IMR-90 (cell line): ENCODE results near the gene AREL1. TPM values are rescaled to one million over a fixed set of nuclear protein-coding genes. Genes with fewer than 3 reads are reported as not detected.

Experiments used
- ATAC-seq: fragments of 200-7000 bp; cut with Tn5 transposase; 2 replicates; pipeline ENCODE4 v1.9.1; 2020; ENCODE audit warnings: low read depth, mild to moderate bottlenecking, moderate library complexity
- BruUV-seq: library from RNA; stranded (reverse); fragments of 400-500 nt; replicated peaks from 2 replicates; lab custom pipeline; 2021; lab: Mats Ljungman, UMichigan
- CTCF ChIA-PET: fragments of 300-600 bp; formaldehyde crosslinking; extraction: SDS; loops from one replicate; lab custom pipeline; 2021; ENCODE audit warnings: antibody characterized with exemption; lab: Yijun Ruan, JAX
- POLR2A ChIA-PET: fragments of 300-600 bp; sonication (Branson Sonifier 250); formaldehyde crosslinking; loops from one replicate; lab custom pipeline; 2022; ENCODE audit warnings: antibody characterized with exemption; ENCODE audit not compliant: unreplicated experiment; lab: Charles Lee
- DNase-seq: peaks from one replicate; pipeline ENCODE4 v3.0.0; 2013
- H2AFZ ChIP-seq: replicated peaks from 2 replicates; pipeline ENCODE3; 2013; ENCODE audit warnings: low read length, mild to moderate bottlenecking; ENCODE audit not compliant: poor library complexity
- H2AK5ac ChIP-seq: 2 replicates; pipeline ENCODE4 v1.6.1; 2013; ENCODE audit warnings: low read depth, low read length, inconsistent platforms
- H2AK9ac ChIP-seq: replicated peaks from 2 replicates; pipeline ENCODE3; 2013; ENCODE audit warnings: mild to moderate bottlenecking, low read depth, low read length, moderate library complexity; ENCODE audit not compliant: poor library complexity
- H2BK120ac ChIP-seq: 2 replicates; pipeline ENCODE4 v1.6.1; 2013; ENCODE audit warnings: low read depth, low read length, inconsistent platforms
- H2BK15ac ChIP-seq: 3 replicates; pipeline ENCODE4 v1.6.1; 2013; ENCODE audit warnings: low read depth, low read length, inconsistent platforms
- H2BK20ac ChIP-seq: 2 replicates; pipeline ENCODE4 v1.6.1; 2013; ENCODE audit warnings: low read depth, mild to moderate bottlenecking, inconsistent platforms, low read length, moderate library complexity
- H2BK5ac ChIP-seq: 2 replicates; pipeline ENCODE4 v1.6.1; 2013; ENCODE audit warnings: mild to moderate bottlenecking, low read depth, low read length, inconsistent platforms; ENCODE audit not compliant: poor library complexity, severe bottlenecking
- H3K14ac ChIP-seq: replicated peaks from 2 replicates; pipeline ENCODE4 v1.6.1; 2013; ENCODE audit warnings: low read depth, low read length, inconsistent platforms
- H3K18ac ChIP-seq: 2 replicates; pipeline ENCODE4 v1.6.1; 2013; ENCODE audit warnings: low read depth, low read length, control low read depth
- H3K23ac ChIP-seq: 2 replicates; pipeline ENCODE4 v1.6.1; 2013; ENCODE audit warnings: low read depth, low read length, inconsistent platforms
- H3K27ac ChIP-seq: 2 replicates; pipeline ENCODE4 v1.5.1; 2013; ENCODE audit warnings: mild to moderate bottlenecking, control low read depth, low read length; ENCODE audit not compliant: insufficient read depth
- H3K27me3 ChIP-seq: 2 replicates; pipeline ENCODE4 v1.6.1; 2013; ENCODE audit warnings: low read length; ENCODE audit not compliant: control insufficient read depth, insufficient read depth
- H3K36me3 ChIP-seq: 2 replicates; pipeline ENCODE4 v1.6.1; 2013; ENCODE audit warnings: low read length, mixed read lengths; ENCODE audit not compliant: control insufficient read depth, insufficient read depth
- H3K4ac ChIP-seq: 2 replicates; pipeline ENCODE4 v1.6.1; 2013; ENCODE audit warnings: low read depth, low read length, inconsistent platforms
- H3K4me1 ChIP-seq: 2 replicates; pipeline ENCODE4 v1.6.1; 2013; ENCODE audit warnings: low read length, mixed read lengths; ENCODE audit not compliant: control insufficient read depth, insufficient read depth
- H3K4me2 ChIP-seq: 2 replicates; pipeline ENCODE4 v1.6.1; 2013; ENCODE audit warnings: low read depth, mild to moderate bottlenecking, control low read depth, low read length, moderate library complexity
- H3K4me3 ChIP-seq: 2 replicates; pipeline ENCODE4 v1.5.1; 2013; ENCODE audit warnings: low read depth, mild to moderate bottlenecking, control low read depth, low read length, moderate library complexity; ENCODE audit not compliant: insufficient read depth
- H3K56ac ChIP-seq: 2 replicates; pipeline ENCODE4 v1.6.1; 2013; ENCODE audit warnings: low read length, inconsistent platforms; ENCODE audit not compliant: insufficient read depth; ENCODE audit errors: extremely low read depth
- H3K79me1 ChIP-seq, 2 experiments: 2 replicates each; pipeline ENCODE4 v1.6.1; 2013; ENCODE audit warnings: low read length in 2 of 2, inconsistent platforms in 1 of 2, low read depth in 1 of 2
- H3K9ac ChIP-seq: 2 replicates; pipeline ENCODE4 v1.6.1; 2013; ENCODE audit warnings: low read depth, low read length, control low read depth
- H3K9me1 ChIP-seq: 2 replicates; pipeline ENCODE4 v1.6.1; 2013; ENCODE audit warnings: low read length, inconsistent platforms; ENCODE audit not compliant: insufficient read depth
- H3K9me3 ChIP-seq: 2 replicates; pipeline ENCODE4 v1.6.1; 2013; ENCODE audit warnings: low read length; ENCODE audit not compliant: control insufficient read depth, insufficient read depth
- H4K20me1 ChIP-seq: 2 replicates; pipeline ENCODE4 v1.6.1; 2013; ENCODE audit warnings: low read length, inconsistent platforms; ENCODE audit not compliant: insufficient read depth
- H4K5ac ChIP-seq: 2 replicates; pipeline ENCODE4 v1.6.1; 2013; ENCODE audit warnings: mild to moderate bottlenecking, low read depth, low read length, control low read depth
- H4K8ac ChIP-seq, 2 experiments: 2 replicates each; pipeline ENCODE4 v1.6.1; 2013; ENCODE audit warnings: low read depth in 2 of 2, low read length in 2 of 2, control low read depth in 1 of 2, inconsistent platforms in 1 of 2
- H4K91ac ChIP-seq: 2 replicates; pipeline ENCODE4 v1.6.1; 2013; ENCODE audit warnings: low read depth, low read length, inconsistent platforms; ENCODE audit not compliant: insufficient read depth
- BHLHE40 ChIP-seq: fragments of 150-350 bp; IDR thresholded peaks from 2 replicates; pipeline ENCODE4 v1.6.1; 2016; ENCODE audit warnings: mild to moderate bottlenecking, low read depth, low read length
- CEBPB ChIP-seq: IDR thresholded peaks from 2 replicates; pipeline ENCODE4 v1.6.1; 2012; ENCODE audit warnings: low read depth, low read length, improper control_type of control experiment
- CHD1 ChIP-seq: IDR thresholded peaks from 2 replicates; pipeline ENCODE4 v1.6.1; 2012; ENCODE audit warnings: low read depth, low read length, improper control_type of control experiment
- CTCF ChIP-seq: conservative IDR thresholded peaks from 2 replicates; pipeline ENCODE4 v1.5.1; 2012; ENCODE audit warnings: mild to moderate bottlenecking, low read depth, low read length, improper control_type of control experiment
- ELK1 ChIP-seq: fragments of 150-350 bp; IDR thresholded peaks from 2 replicates; pipeline ENCODE4 v1.6.1; 2016; ENCODE audit warnings: low read depth, mild to moderate bottlenecking, low read length, moderate library complexity, borderline replicate concordance
- FOS ChIP-seq: fragments of 150-350 bp; IDR thresholded peaks from 2 replicates; pipeline ENCODE4 v1.6.1; 2016; ENCODE audit warnings: low read depth, low read length
- MAFK ChIP-seq: IDR thresholded peaks from 2 replicates; pipeline ENCODE4 v1.6.1; 2012; ENCODE audit warnings: low read depth, low read length, improper control_type of control experiment
- MAZ ChIP-seq: IDR thresholded peaks from 2 replicates; pipeline ENCODE4 v1.6.1; 2012; ENCODE audit warnings: low read depth, mild to moderate bottlenecking, low read length, improper control_type of control experiment, moderate library complexity, borderline replicate concordance
- MXI1 ChIP-seq: IDR thresholded peaks from 2 replicates; pipeline ENCODE4 v1.6.1; 2012; ENCODE audit warnings: low read depth, mild to moderate bottlenecking, low read length, moderate library complexity, borderline replicate concordance
- NFE2L2 ChIP-seq: fragments of 150-350 bp; IDR thresholded peaks from 2 replicates; pipeline ENCODE4 v1.6.1; 2016; ENCODE audit warnings: low read depth, mild to moderate bottlenecking, low read length
- RAD21 ChIP-seq: IDR thresholded peaks from 2 replicates; pipeline ENCODE4 v1.6.1; 2012; ENCODE audit warnings: low read length, improper control_type of control experiment
- RCOR1 ChIP-seq: IDR thresholded peaks from 2 replicates; pipeline ENCODE4 v1.6.1; 2012; ENCODE audit warnings: mild to moderate bottlenecking, low read length, improper control_type of control experiment; ENCODE audit not compliant: insufficient replicate concordance
- RFX5 ChIP-seq: IDR thresholded peaks from 2 replicates; pipeline ENCODE4 v1.8.0; 2012; ENCODE audit warnings: low read depth, mild to moderate bottlenecking, low read length, moderate library complexity
- SMC3 ChIP-seq: fragments of 150-350 bp; IDR thresholded peaks from 2 replicates; pipeline ENCODE4 v1.6.1; 2016; ENCODE audit warnings: low read depth, mild to moderate bottlenecking, antibody characterized with exemption, low read length, moderate library complexity
- USF2 ChIP-seq: fragments of 150-350 bp; IDR thresholded peaks from 2 replicates; pipeline ENCODE4 v1.6.1; 2017; ENCODE audit warnings: mild to moderate bottlenecking, antibody characterized with exemption, low read length, low read depth
- WGBS, 2 experiments: methylation state at CpG; one replicate each; pipeline versions ENCODE4 v1.1.5 to v1.1.7; 2013; ENCODE audit warnings: missing lambda C conversion rate in 2 of 2; ENCODE audit not compliant: insufficient read length in 1 of 2; ENCODE audit errors: extremely low coverage in 2 of 2; 5-methylcytosine and 5-hydroxymethylcytosine counted together
- dilution Hi-C: fragments of 300-500 bp; cut with HindIII; formaldehyde crosslinking; loops from one replicate; pipeline ENCODE4 v1.14.3; 2018; ENCODE audit warnings: low sequenced_read_pairs; ENCODE audit not compliant: unreplicated experiment
- in situ Hi-C: fragments of 300-500 bp; cut with MboI; formaldehyde crosslinking; loops from 3 replicates; pipeline ENCODE4 v1.14.3; 2019; ENCODE audit warnings: low sequenced_read_pairs, inconsistent platforms, mixed read lengths
- intact Hi-C: fragments of 100-400 bp; cut with micrococcal nuclease; formaldehyde crosslinking; loops from 2 replicates; pipeline ENCODE4 v1.10.0; 2022
- polyA plus RNA-seq, 3 experiments: library from polyadenylated mRNA; depleted of rRNA; stranded (reverse); fragments of >200 nt; gene quantifications; 2 replicates each; pipeline ENCODE4 v1.2.3, GENCODE V29; 2012; ENCODE audit warnings: low replicate concordance in 1 of 3
- total RNA-seq: library from RNA; depleted of rRNA; stranded (reverse); fragments of >200 nt; gene quantifications from 2 replicates; pipeline ENCODE4 v1.2.3, GENCODE V29; 2012

The AREL1 gene
- total and polyA plus RNA-seq, 2 of the 4 experiments (the other 2 are of a cell fraction): 30.0 to 39.3 TPM

GRCh38 chr14:74673768-74674167 lies 39.1 kb downstream of the AREL1 start:
- in situ Hi-C loops: no loop called here

More at GRCh38 chr14:74673768-74674167, 39.1 kb downstream of the AREL1 start:
- H2BK120ac ChIP-seq: no peak overlapping the region
- ATAC-seq: no peak
- no peak overlapping the region for H2BK20ac ChIP-seq
- no peak overlapping the region for H4K5ac ChIP-seq
- H2BK5ac ChIP-seq: no peak overlapping the region
- no peaks in the 10 kb centered on the region for H3K9me3 ChIP-seq
- dilution Hi-C loops: no loop called here
- BruUV-seq: no TSS peak
- DNase-seq: no peak
- H3K4me1 ChIP-seq: peaks cover 6% of the 10 kb centered on the region
- no peak overlapping the region for H4K91ac ChIP-seq
- no peak overlapping the region for H3K27ac ChIP-seq
- H4K8ac ChIP-seq: no peak overlapping the region
- no peak overlapping the region for H2BK15ac ChIP-seq
- no peak overlapping the region for H3K4ac ChIP-seq
- peaks cover 16 to 25% of the 10 kb centered on the region in 2 experiments; a peak in 3 of 4 replicates for H3K79me1 ChIP-seq
- TF ChIP-seq ELK1 (no peak), MAZ (no peak), CEBPB (no peak), RAD21 (no peak), RFX5 (no peak), USF2 (no peak), NFE2L2 (no peak), FOS (no peak), CHD1 (no peak), CTCF (no peak), SMC3 (no peak), MAFK (no peak), MXI1 (no peak), RCOR1 (no peak), BHLHE40 (no peak)
- ChIA-PET POLR2A (no interaction called here), CTCF (interaction anchor here (0.7 to 1.3 kb wide), 2 partner anchors 61 to 62 kb away, joined by 3 read pairs; partner anchors contain the start of gene LTBP2)
- intact Hi-C loops: no loop called here
- H2AFZ ChIP-seq: no peak overlapping the region
- no CpG with 5 or more reads among the region's 4 CpGs for WGBS, 2 experiments
- no peak overlapping the region for H3K56ac ChIP-seq
- peaks cover 3% of the 10 kb centered on the region; the same call in 1 of the 2 replicates for H3K9me1 ChIP-seq
- no peak overlapping the region for H3K14ac ChIP-seq
- no peak overlapping the region for H2AK9ac ChIP-seq
- H2AK5ac ChIP-seq: no peak overlapping the region
- H3K9ac ChIP-seq: no peak overlapping the region
- no peak overlapping the region for H3K4me2 ChIP-seq
- no peak overlapping the region for H3K18ac ChIP-seq
- no peak overlapping the region for H3K23ac ChIP-seq
- no peaks in the 10 kb centered on the region for H3K27me3 ChIP-seq
- no peak overlapping the region for H3K4me3 ChIP-seq
- H4K20me1 ChIP-seq: no peaks in the 10 kb centered on the region
- peaks cover 36% of the 10 kb centered on the region for H3K36me3 ChIP-seq
